ENCODE data around the gene ERF. TPM values are rescaled to one million over a fixed set of nuclear protein-coding genes. Genes with fewer than 3 reads are reported as not detected.
A peak's percentile ranks its signal among the peaks of the same experiment; 100 is the strongest.

Gene ERF
- polyA plus RNA-seq, 3 donors: 16.5 to 64.6 (median 33.4) TPM

- no peak overlapping the region for H3K27ac ChIP-seq (ENCODE audit: low read depth, low read length)
- 13 to 17% (median 13%) methylated on average over 6 of the region's 6 CpGs for WGBS, 3 donors
These were observed 24.4 kb upstream of the ERF start for GRCh38 chr19:42279155-42279901.

GRCh38 chr19:42278452-42279154, 23.7 kb upstream of the ERF start:
- 53 to 71% (median 68%) methylated on average over 5 of the region's 5 CpGs for WGBS, 3 donors
- H3K27ac ChIP-seq (ENCODE audit: low read depth, low read length): peak overlapping the region; percentile 36

GRCh38 chr19:42277821-42278451, 23.0 kb upstream of the ERF start:
- WGBS, 3 donors: 55 to 63% (median 58%) methylated on average over 10 of the region's 10 CpGs

GRCh38 chr19:42276821-42277220, 21.9 kb upstream of the ERF start:
- 88 to 91% (median 90%) methylated on average over 4 of the region's 4 CpGs for WGBS, 3 donors
- no peak overlapping the region for H3K27ac ChIP-seq (ENCODE audit: low read depth, low read length)

More at GRCh38 chr19:42277821-42278451, 23.0 kb upstream of the ERF start:
- H3K27ac ChIP-seq (ENCODE audit: low read depth, low read length): peak overlapping the region; percentile 36

- H3K27ac ChIP-seq (ENCODE audit: low read depth, low read length): no peak overlapping the region
- WGBS, 3 donors: 29 to 71% (median 39%) methylated on average over 3 of the region's 3 CpGs
These were observed 21.4 kb upstream of the ERF start for GRCh38 chr19:42276284-42276683.

GRCh38 chr19:42275517-42275916, 20.6 kb upstream of the ERF start:
- 83 to 90% (median 90%) methylated on average over 3 of the region's 3 CpGs for WGBS, 3 donors

GRCh38 chr19:42275103-42275502, 20.2 kb upstream of the ERF start:
- 61 to 75% (median 67%) methylated on average over 7 of the region's 7 CpGs for WGBS, 3 donors
- no peak overlapping the region for H3K27ac ChIP-seq (ENCODE audit: low read depth, low read length)

More at GRCh38 chr19:42275517-42275916, 20.6 kb upstream of the ERF start:
- H3K27ac ChIP-seq (ENCODE audit: low read depth, low read length): no peak overlapping the region

GRCh38 chr19:42274065-42274682, 19.2 kb upstream of the ERF start:
- no peak overlapping the region for H3K27ac ChIP-seq (ENCODE audit: low read depth, low read length)
- 92% methylated on average over 15 to 22 of the region's 22 CpGs for WGBS, 3 donors

GRCh38 chr19:42273407-42274064, 18.6 kb upstream of the ERF start:
- H3K27ac ChIP-seq (ENCODE audit: low read depth, low read length): no peak overlapping the region

GRCh38 chr19:42272989-42273406, 18.1 kb upstream of the ERF start:
- 94 to 97% (median 96%) methylated on average over 23 of the region's 23 CpGs for WGBS, 3 donors
- no peak overlapping the region for H3K27ac ChIP-seq (ENCODE audit: low read depth, low read length)

More at GRCh38 chr19:42273407-42274064, 18.6 kb upstream of the ERF start:
- WGBS, 3 donors: 95 to 97% (median 96%) methylated on average over 34 to 43 of the region's 43 CpGs

- WGBS, 3 donors: 79 to 84% (median 83%) methylated on average over 9 of the region's 9 CpGs
- H3K27ac ChIP-seq (ENCODE audit: low read depth, low read length): no peak overlapping the region
These were observed 17.6 kb upstream of the ERF start for GRCh38 chr19:42272535-42272897.

- H3K27ac ChIP-seq (ENCODE audit: low read depth, low read length): no peak overlapping the region
- 85 to 90% (median 89%) methylated on average over 33 to 35 of the region's 35 CpGs for WGBS, 3 donors
These were observed 17.1 kb upstream of the ERF start for GRCh38 chr19:42271861-42272534.

GRCh38 chr19:42271045-42271419, 16.1 kb upstream of the ERF start:
- no peak overlapping the region for H3K27ac ChIP-seq (ENCODE audit: low read depth, low read length)
- WGBS, 3 donors: 46 to 65% (median 54%) methylated on average over 3 of the region's 3 CpGs

- H3K27ac ChIP-seq (ENCODE audit: low read depth, low read length): peak overlapping the region; percentile 45
- 6 to 9% (median 6%) methylated on average over 16 to 18 of the region's 18 CpGs for WGBS, 3 donors
These were observed 15.6 kb upstream of the ERF start for GRCh38 chr19:42270346-42271044.

- 26 to 31% (median 31%) methylated on average over 10 of the region's 10 CpGs for WGBS, 3 donors
- H3K27ac ChIP-seq (ENCODE audit: low read depth, low read length): peak overlapping the region; percentile 45
These were observed 14.8 kb upstream of the ERF start for GRCh38 chr19:42269478-42270345.

GRCh38 chr19:42268704-42269477, 14.0 kb upstream of the ERF start, which contains the start of gene CIC:
TSS of gene CIC (plus strand) at chr19:42269252. CDS start at chr19:42271784, 2,532 bp downstream.
- 0 to 1% (median 0%) methylated on average over 42 to 52 of the region's 52 CpGs for WGBS, 3 donors
- peak within 1 kb of the TSS; percentile 75 for H3K27ac ChIP-seq (ENCODE audit: low read depth, low read length)
